ENCODE measurements around the gene ENTPD3.

DNA sequence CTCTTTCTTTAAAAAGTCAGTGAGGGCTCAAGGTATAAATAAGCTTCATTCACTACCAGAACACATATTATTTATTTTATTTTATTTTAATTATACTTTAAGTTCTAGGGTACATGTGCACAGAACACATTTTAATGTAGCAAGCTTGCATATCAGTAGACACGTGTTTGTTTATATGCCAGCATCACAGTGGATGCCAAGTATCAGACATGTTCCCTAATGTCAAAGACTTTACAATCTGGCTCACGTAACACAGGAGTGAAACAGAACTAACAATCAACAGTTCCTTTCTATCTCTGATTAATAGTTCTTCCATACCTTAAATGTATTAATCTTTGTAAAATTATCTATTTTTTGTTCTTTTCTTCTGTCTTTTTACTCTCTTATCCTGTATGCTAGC is 23.3 kb upstream of the ENTPD3 start:
- TF ChIP-seq CTCF (IDR thresholded peaks at IDR 0.05) (no peak), POLR2A (IDR thresholded peaks at IDR 0.05) (no peak)

All from body of pancreas (tissue), 4 donors.